Keratinocyte (primary cell): ENCODE measurements around the gene EPB41L2.

ENCODE experiments used
- EZH2 ChIP-seq: IDR thresholded peaks from one replicate; pipeline ENCODE4 v1.6.1; 2012; ENCODE audit warnings: inconsistent platforms, mild to moderate bottlenecking, low read length, moderate library complexity
- TF ChIP-seq, protein P1 (sequence below), 3 experiments: IDR thresholded peaks in 1 of 3; conservative IDR thresholded peaks in 1 of 3; optimal IDR thresholded peaks in 1 of 3; 2 replicates in 2 of 3; 3 replicates in 1 of 3; pipeline versions ENCODE3 to v1.5.1; 2011; ENCODE audit warnings: low read length in 3 of 3, mild to moderate bottlenecking in 3 of 3, moderate library complexity in 2 of 3, control low read depth in 1 of 3, inconsistent platforms in 1 of 3; ENCODE audit not compliant: insufficient read depth in 2 of 3; ENCODE audit errors: extremely low read depth in 1 of 3

DNA sequence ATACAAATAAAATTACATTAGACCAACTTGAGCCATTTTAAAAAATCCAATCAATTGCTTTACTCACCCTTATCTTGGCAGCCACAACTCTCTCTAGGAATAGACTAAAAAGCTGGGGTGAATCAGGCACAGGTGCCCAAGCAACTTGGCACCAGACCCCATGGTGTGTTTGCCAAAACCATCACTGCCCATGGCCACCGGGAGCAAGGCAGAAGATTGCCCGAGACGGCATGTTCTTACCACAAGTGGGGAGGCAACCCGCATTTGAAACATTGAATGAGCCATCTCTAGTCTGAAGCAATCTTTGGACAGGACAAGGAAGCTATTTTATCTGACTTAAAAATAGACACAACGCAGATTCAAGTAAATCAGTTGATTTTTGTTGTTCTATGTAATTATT lies 166.8 kb downstream of the EPB41L2 start:
- no peak for TF ChIP-seq EZH2
- TF ChIP-seq, protein P1, sequence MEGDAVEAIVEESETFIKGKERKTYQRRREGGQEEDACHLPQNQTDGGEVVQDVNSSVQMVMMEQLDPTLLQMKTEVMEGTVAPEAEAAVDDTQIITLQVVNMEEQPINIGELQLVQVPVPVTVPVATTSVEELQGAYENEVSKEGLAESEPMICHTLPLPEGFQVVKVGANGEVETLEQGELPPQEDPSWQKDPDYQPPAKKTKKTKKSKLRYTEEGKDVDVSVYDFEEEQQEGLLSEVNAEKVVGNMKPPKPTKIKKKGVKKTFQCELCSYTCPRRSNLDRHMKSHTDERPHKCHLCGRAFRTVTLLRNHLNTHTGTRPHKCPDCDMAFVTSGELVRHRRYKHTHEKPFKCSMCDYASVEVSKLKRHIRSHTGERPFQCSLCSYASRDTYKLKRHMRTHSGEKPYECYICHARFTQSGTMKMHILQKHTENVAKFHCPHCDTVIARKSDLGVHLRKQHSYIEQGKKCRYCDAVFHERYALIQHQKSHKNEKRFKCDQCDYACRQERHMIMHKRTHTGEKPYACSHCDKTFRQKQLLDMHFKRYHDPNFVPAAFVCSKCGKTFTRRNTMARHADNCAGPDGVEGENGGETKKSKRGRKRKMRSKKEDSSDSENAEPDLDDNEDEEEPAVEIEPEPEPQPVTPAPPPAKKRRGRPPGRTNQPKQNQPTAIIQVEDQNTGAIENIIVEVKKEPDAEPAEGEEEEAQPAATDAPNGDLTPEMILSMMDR (optimal IDR thresholded peaks at IDR 0.05 in 1 of 3, IDR thresholded peaks at IDR 0.05 in 1 of 3, conservative IDR thresholded peaks at IDR 0.05 in 1 of 3; ENCODE audit: extremely low read depth in 1 of 3, insufficient read depth in 2 of 3, low read length in 3 of 3): no peak
